Measurements from ENCODE around the gene ETS2.

ETS2 gene

GRCh38 chr21:38819051-38819718 is 13.5 kb downstream of the ETS2 start:
- Histone ChIP-seq H3K4me3 (ENCODE audit: low read length) (no peak overlapping the region), H4K20me1 (ENCODE audit: insufficient read depth, low read length) (no peaks in the 10 kb centered on the region)

GRCh38 chr21:38819719-38820159 is 14.0 kb downstream of the ETS2 start:
- Histone ChIP-seq H3K4me2 (ENCODE audit: low read depth, low read length) (no peak overlapping the region), H3K9ac (ENCODE audit: low read length) (no peak overlapping the region)

More at GRCh38 chr21:38819051-38819718, 13.5 kb downstream of the ETS2 start:
- H3K27me3 ChIP-seq (replicated peaks; ENCODE audit: insufficient read depth, low read length) = no peaks in the 10 kb centered on the region
- H3K9me2 ChIP-seq (replicated peaks; ENCODE audit: insufficient read depth, low read length) = no peaks in the 10 kb centered on the region
- no peak overlapping the region for H3K4me2 ChIP-seq (ENCODE audit: low read depth, low read length)
- DNase-seq = no peak
- TF ChIP-seq EZH2phosphoT487 (IDR thresholded peaks at IDR 0.05; ENCODE audit: low read length) (no peak), EZH2 (optimal IDR thresholded peaks at IDR 0.05; ENCODE audit: low read depth, low read length) (no peak), CTCF (IDR thresholded peaks at IDR 0.05; ENCODE audit: low read length) (no peak)
- no peaks in the 10 kb centered on the region for H3K4me1 ChIP-seq (ENCODE audit: low read length)
- H2AFZ ChIP-seq (ENCODE audit: low read length) = no peak overlapping the region
- H3K79me2 ChIP-seq (ENCODE audit: low read length) = no peaks in the 10 kb centered on the region
- H3K27ac ChIP-seq (ENCODE audit: low read length) = no peak overlapping the region
- H3K9me3 ChIP-seq (replicated peaks; ENCODE audit: insufficient read depth, low read length) = no peaks in the 10 kb centered on the region
- no peaks in the 10 kb centered on the region for H3F3A ChIP-seq (ENCODE audit: insufficient read depth, low read length)
- no peaks in the 10 kb centered on the region for H3K36me3 ChIP-seq (replicated peaks; ENCODE audit: insufficient read depth, low read length)
- no peak overlapping the region for H3K9ac ChIP-seq (ENCODE audit: low read length)

DNA sequence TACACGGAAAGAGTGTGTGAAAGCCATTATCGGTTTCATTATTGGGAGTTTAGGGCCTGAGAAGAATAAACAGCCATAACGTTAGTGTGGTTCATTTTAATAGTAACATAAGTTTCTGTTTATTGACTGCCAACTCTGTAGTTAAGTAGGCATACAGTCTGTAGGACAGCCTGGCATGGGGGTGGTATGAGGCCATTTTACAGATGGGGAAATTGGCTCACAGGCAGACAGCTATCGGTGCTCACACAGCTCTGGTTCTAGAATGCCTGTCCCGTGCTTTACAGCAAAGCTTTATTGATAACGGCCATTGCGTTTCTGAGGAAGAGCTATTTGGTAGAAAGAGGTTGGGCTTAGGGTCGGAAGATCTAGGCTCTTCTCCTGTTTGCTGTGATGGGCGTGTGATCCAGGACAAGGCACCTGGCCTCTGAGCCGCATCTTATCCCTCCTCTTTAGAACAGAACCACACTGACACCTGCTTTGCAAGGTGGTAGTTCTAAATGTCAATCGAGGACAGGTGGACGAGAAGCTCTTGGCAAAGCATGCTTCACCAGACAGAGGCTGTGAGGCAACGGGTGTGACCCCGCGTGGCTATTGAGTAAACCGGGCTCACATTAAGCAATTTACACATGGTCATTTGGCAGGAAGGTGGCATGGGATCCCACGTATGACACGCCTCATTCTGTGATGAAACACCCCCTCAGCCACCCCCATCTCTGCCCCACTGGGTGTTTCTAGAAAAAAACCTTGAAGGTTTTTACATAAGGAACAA is 14.9 kb downstream of the ETS2 start:
- H3K36me3 ChIP-seq (replicated peaks; ENCODE audit: insufficient read depth, low read length) = no peaks in the 10 kb centered on the region
- H3K9me2 ChIP-seq (replicated peaks; ENCODE audit: insufficient read depth, low read length) = no peaks in the 10 kb centered on the region
- no peaks in the 10 kb centered on the region for H3F3A ChIP-seq (ENCODE audit: insufficient read depth, low read length)
- H3K9ac ChIP-seq (ENCODE audit: low read length) = no peak overlapping the region
- H3K4me3 ChIP-seq (ENCODE audit: low read length) = no peak overlapping the region
- TF ChIP-seq EZH2 (optimal IDR thresholded peaks at IDR 0.05; ENCODE audit: low read depth, low read length) (no peak), EZH2phosphoT487 (IDR thresholded peaks at IDR 0.05; ENCODE audit: low read length) (no peak), CTCF (IDR thresholded peaks at IDR 0.05; ENCODE audit: low read length) (no peak)
- no peaks in the 10 kb centered on the region for H3K4me1 ChIP-seq (ENCODE audit: low read length)
- no peak for DNase-seq
- no peak overlapping the region for H3K27ac ChIP-seq (ENCODE audit: low read length)
- H3K4me2 ChIP-seq (ENCODE audit: low read depth, low read length) = no peak overlapping the region
- H3K9me3 ChIP-seq (replicated peaks; ENCODE audit: insufficient read depth, low read length) = no peaks in the 10 kb centered on the region
- no peaks in the 10 kb centered on the region for H4K20me1 ChIP-seq (ENCODE audit: insufficient read depth, low read length)
- no peaks in the 10 kb centered on the region for H3K27me3 ChIP-seq (replicated peaks; ENCODE audit: insufficient read depth, low read length)
- no peak overlapping the region for H2AFZ ChIP-seq (ENCODE audit: low read length)
- H3K79me2 ChIP-seq (ENCODE audit: low read length) = no peaks in the 10 kb centered on the region

More at GRCh38 chr21:38819719-38820159, 14.0 kb downstream of the ETS2 start:
- Histone ChIP-seq H3K36me3 (replicated peaks; ENCODE audit: insufficient read depth, low read length) (no peaks in the 10 kb centered on the region), H2AFZ (ENCODE audit: low read length) (no peak overlapping the region), H3K4me3 (ENCODE audit: low read length) (no peak overlapping the region), H3K27ac (ENCODE audit: low read length) (no peak overlapping the region), H4K20me1 (ENCODE audit: insufficient read depth, low read length) (no peaks in the 10 kb centered on the region), H3K79me2 (ENCODE audit: low read length) (no peaks in the 10 kb centered on the region), H3K9me2 (replicated peaks; ENCODE audit: insufficient read depth, low read length) (no peaks in the 10 kb centered on the region), H3F3A (ENCODE audit: insufficient read depth, low read length) (no peaks in the 10 kb centered on the region), H3K27me3 (replicated peaks; ENCODE audit: insufficient read depth, low read length) (no peaks in the 10 kb centered on the region), H3K4me1 (ENCODE audit: low read length) (no peaks in the 10 kb centered on the region), H3K9me3 (replicated peaks; ENCODE audit: insufficient read depth, low read length) (no peaks in the 10 kb centered on the region)
- no peak for DNase-seq
- TF ChIP-seq CTCF (IDR thresholded peaks at IDR 0.05; ENCODE audit: low read length) = no peak
- TF ChIP-seq EZH2phosphoT487 (IDR thresholded peaks at IDR 0.05; ENCODE audit: low read length) = no peak
- no peak for TF ChIP-seq EZH2 (optimal IDR thresholded peaks at IDR 0.05; ENCODE audit: low read depth, low read length)
